ENCODE results near the gene PPP4R3A.
"Not testable (repeated sequence)": the region's sequence is repeated elsewhere in the genome, so short reads cannot be mapped to it uniquely, and the experiment has no call there.

The PPP4R3A gene

DNA sequence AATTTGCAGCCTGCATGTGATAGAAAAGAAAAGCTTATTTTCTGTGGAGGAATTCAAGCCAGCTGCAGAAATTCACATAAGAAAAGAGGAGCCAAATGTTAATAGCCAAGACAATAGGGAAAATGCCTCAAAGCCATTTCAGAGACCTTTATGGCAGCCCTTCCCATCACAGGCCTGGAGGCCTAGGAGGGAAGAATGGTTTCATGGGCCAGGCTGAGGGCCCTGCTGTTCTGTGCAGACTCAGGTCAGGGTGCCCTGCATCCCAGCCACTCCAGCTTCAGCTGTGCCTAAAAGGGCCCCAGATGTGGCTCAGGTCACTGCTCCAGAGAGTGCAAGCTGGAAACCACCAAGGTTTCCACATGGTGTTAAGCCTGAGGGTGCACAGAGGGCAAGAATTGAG, 71.3 kb downstream of the PPP4R3A start:
- no peak for DNase-seq (ENCODE audit: low spot score)

DNA sequence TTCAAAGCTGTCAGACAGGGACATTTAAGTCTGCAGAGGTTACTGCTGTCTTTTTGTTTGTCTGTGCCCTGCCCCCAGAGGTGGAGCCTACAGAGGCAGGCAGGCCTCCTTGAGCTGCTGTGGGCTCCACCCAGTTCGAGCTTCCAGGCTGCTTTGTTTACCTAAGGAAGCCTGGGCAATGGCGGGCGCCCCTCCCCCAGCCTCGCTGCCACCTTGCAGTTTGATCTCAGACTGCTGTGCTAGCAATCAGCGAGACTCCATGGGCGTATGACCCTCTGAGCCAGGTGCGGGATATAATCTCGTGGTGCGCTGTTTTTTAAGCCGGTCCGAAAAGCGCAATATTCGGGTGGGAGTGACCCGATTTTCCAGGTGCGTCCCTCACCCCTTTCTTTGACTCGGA, 73.8 kb downstream of the PPP4R3A start:
- not testable (repeated sequence) for DNase-seq (ENCODE audit: low spot score)

DNA sequence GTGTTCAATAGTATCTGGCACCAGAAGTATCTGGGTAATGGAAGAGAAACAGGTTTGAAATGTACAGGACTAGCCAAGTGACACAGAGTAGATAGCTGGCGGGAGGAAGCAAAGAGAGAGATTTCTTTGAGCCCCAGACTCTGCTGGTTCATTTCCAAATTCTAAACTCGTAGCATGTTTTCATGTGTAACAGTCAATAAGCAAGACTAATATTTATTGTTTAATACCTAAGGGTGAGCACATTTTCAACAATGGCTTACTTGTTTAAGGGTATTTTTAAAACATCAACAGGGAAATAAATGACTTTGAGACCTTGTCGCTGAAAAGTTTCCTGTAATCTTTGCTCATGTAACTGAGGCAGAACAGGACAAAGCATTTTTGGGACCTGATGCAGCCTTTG, 80.7 kb downstream of the PPP4R3A start:
- no peak for DNase-seq (ENCODE audit: low spot score)

DNA sequence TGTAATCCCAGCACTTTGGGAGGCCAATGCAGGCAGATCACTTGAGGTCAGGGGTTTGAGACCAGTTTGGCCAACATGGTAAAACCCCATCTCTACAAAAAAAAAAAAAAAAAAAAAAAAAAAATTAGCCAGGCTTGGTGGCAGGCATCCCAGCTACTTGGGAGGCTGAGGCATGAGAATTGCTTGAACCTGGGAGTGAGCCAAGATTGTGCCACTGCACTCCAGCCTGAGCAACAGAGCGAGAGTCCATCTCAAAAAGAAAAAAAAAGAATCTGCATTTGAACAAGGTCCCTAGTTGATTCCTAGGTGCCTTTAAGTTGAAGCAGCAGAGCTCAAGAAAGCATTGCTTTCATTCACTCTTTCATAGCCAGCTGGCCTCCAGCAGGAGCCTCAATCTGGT, 81.2 kb downstream of the PPP4R3A start:
- DNase-seq (ENCODE audit: low spot score), result not testable (repeated sequence)

DNA sequence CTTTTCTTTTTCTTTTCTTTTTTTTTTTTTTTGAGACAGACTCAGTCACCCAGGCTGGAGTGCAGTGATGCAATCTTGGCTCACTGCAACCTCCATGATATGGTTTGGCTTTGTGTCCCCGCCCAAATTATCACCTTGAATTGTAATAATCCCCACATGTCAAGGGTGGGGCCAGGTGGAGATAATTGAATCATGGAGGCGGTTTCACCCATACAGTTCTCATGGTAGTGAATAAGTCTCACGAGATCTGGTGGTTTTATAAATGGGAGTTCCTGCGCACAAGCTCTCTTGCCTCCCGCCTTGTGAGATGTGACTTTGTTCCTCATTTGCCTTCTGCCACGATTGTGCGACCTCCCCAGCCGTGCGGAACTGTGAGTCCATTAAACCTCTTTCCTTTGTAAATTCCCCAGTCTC, 84.6 kb downstream of the PPP4R3A start:
- DNase-seq (ENCODE audit: low spot score), result not testable (repeated sequence)

DNA sequence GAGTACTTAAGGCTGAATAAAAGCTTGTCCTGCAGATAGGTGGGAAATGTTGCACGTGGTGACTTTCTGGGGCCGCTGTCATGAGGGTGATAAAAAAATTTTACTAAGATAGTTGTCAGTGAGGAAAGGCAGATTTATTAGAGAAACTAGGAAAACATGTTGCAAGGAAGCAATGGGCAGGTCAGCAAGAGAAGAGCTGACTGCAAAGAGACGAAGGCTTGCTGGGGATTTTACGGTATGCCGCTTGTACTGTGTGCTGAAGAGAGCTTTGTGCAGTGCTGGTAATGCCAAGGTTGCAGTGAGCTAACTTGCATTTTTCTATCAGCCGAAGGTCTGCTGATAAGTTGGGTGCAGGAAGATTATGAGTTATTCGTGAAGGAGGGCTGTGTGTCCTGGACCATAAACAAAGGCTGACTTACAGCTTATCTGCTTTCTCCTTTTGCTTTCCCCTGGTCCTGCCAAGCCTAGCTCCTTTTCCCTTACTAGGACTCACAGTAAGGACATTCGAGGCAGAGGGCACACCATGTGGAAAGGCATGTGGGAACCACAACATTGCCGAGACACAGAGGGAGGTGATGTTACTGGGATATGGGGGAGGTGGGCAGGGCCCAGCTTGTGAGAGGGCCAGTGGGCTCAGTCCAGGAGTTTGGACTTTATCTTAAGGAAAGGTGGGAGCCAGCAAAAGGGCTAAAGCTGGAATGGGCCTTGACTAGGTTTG, 85.1 kb downstream of the PPP4R3A start:
- no peak for DNase-seq (ENCODE audit: low spot score)

DNA sequence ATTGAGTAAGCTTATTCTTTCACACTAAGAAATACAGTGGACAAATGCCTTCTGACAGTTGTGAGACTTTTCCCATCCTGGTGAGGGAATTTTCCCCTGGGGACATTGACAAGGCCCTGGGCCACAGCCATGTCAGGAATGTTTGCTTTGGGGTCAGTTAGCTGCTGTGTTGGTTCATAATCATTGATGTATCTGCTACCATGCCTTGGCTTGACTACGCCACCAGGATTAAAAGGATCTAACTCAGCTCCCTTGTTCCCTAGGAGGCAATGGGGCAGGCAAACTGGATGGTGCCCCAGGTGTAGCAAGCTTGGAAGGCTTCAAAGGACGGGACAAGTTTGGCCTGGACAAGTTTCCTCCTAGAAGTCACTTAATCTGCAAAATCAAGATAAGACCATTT, 89.4 kb downstream of the PPP4R3A start:
- DNase-seq (ENCODE audit: low spot score), result no peak

DNA sequence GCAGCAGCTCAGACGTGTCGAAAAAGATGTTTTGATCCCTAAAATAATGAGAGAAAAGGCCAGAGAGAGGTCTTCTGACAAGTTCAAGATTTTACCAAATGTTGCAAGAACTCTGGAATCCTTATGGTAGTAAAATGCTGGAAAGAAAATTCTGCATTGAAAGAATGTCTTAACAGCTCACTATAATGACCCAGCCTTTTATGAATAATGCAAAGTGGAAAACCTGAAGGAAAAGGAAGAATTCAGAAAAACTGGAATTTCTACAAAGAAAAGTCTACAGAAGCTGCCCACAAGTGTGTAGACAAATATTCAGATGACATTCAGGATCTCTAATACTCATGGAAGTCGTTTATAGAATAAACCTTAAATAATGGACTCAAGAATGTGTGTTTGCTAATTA, 90.7 kb downstream of the PPP4R3A start:
- no peak for DNase-seq (ENCODE audit: low spot score)

DNA sequence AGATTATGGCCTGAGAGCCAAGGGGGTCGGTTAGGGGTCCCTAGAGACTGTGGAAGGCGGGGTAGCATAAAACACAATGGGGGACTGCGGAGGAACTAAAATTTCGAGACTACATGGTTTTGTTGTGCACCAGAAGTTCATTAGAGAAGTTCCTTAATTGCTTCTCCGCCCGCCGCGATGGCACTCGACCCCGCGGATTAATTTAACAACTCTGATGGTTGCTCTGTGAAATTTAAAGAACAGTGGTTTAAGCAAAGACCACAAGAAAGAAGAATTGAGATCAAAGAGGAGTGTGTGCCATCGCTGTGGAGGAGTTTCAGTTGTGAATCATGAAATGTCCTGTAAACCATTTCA, 91.1 kb downstream of the PPP4R3A start:
- DNase-seq (ENCODE audit: low spot score), result peak; percentile 82

DNA sequence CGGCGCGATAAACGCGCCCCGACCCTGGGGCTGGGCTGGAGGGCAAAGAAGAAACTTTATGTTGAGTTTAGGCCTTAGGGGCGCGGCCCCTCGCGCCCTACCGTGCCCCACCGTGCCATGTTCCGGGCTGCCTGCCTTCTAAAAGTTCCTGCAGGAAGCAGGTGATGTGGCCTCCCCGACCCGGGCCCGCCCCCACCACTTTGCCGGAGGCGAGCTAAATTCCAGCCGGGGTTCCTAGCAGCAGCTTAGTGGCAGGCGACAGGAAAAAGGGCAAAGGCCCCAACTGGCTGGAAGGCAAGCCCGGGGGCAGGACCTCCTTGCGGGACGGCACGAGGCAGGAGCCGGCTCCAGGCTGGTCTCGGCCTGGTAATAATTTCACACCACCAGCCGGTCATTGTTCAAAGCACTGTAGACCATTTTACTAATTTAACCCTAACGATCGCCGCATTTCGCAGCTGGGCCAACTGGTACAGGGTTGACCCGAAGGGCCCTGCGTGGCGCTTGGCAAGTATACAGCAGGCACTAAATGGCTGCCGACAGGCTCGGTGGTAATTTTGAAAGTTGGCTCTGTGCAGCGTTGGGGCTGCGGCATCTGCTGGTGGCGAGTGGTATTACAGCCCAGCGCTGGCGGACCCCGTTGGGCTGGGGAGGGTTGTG, 91.6 kb downstream of the PPP4R3A start:
- DNase-seq (ENCODE audit: low spot score), result peak; percentile 87

DNA sequence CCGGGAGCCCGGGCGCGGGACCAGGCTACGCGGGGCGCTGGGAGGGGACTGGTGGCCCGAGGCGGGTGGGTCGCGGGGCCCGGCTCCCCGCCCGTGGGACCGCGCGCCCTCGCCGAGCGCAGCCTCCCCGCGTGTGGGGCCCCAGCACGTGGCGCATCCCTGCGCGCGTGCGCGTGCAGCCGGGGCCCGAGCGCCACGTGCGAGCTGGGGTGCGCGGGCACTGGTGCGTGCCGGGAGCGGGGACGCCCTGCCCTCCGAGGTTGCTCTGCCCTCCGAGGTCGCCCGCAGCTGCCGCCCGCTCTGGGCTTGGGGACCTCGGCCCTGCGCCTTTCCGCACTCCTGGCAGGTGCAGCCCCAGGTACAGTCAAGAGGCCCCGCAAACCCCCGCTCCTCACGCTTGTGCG, 92.1 kb downstream of the PPP4R3A start:
- DNase-seq (ENCODE audit: low spot score), result peak; percentile 55

DNA sequence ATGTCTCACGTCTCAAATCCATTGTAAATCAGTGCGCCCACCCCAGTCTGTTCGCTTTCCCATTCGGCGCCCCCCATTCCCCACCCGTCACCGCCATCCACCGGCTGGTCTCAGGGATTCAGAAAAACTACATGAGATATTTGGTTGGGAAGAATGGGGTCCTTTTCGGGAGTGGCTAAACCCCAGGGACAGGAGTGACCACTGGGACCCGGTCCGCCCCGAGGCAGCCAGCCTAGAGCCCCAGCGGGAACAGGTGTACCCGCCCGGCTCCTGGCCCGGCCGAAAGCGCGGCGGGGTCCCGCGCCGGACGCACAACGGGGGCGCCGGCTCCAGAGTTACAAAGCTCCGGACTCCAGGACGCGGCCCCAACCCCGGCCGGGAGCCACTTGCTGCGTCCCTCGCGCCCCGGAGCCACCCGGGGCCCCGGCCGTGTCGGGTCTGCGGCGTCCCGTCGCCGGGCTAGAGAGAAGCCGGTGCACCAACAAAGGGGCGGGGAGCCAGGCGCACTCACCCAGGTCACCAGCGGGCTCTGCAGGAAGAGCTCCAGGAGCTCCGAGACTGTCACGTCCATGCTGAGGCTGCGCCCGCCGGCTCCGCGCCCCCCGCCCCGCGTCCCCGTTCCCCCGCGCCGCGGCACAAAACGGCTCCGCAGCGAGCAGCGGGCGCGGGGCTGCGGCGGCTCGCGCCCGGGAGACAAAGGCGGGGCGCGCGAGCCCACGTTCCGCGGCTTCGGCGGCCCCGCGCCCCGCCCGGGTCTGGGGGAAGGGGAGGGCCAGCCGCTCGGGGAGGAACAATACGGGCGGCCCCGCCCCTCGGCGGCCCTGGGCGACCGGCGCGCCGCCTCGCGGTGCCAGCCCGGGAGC, 92.8 kb downstream of the PPP4R3A start, which contains the start of gene CCDC88C:
Gene CCDC88C, minus strand, starts transcription at position 701 of the 863 bp plus-strand sequence. Its CDS starts 130 bp downstream, at position 571.
- DNase-seq (ENCODE audit: low spot score), result peak; percentile 66

DNA sequence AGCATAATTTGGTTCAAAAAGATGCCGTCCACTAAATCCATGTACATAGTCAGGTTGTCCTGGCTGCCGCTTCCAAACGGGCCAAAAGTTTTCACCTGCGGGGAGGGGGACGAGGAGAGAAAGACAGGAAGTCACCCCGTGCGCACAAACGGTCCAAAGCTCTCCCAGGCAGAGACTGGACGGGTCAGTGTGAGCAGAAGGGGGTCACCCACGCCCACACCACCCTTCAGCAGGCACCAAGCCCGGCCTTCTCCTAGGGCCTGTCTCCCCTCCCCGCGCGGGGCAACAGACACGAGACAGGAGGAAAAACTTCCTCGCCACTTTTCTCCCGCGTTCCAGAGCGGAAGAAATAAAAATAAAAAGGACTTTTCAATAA, 93.4 kb downstream of the PPP4R3A start:
- no peak for DNase-seq (ENCODE audit: low spot score)

DNA sequence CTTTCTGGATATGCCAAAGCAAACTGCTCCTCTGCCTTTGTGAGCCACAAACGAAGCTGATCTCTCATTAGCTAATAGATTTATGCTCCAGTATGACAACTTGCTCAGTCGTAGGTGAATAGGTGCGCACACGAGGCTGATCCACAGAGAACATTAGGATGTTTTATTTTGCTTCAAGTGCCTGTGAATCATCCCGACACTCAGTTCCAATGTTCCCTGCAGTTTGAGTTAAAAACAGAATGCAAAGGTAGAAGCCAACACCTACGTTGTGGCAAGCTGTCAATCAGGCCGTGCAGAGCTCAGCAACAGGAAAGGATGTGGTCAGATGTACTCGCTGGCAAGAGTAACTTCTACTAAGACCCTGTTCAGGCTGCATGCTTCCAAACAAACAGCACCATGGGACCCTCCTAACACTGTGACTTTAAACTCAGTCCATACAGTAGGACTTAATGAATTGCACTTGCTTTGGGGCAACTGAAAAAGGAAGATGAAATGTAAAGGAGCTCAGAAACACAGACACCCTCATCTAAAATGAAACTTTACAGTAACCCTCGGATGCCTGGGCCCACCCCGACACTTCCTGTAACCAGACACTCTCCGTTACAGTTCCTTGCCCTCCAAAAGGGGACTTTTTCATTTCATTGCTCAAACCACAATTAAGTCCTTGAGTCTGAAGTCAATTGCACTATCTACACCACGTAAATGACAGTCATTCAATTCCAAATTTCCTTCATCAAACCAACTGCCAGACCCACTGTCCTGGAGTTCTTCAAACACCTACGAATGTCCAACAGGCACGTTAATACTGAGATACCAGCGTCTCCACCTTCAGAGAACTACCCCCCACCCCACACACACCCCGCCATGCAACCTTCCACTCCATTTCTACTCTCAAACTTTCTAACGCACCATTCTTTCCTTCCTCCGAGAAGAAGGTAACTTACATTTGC, 94.0 kb downstream of the PPP4R3A start:
- peak; percentile 75 for DNase-seq (ENCODE audit: low spot score)

DNA sequence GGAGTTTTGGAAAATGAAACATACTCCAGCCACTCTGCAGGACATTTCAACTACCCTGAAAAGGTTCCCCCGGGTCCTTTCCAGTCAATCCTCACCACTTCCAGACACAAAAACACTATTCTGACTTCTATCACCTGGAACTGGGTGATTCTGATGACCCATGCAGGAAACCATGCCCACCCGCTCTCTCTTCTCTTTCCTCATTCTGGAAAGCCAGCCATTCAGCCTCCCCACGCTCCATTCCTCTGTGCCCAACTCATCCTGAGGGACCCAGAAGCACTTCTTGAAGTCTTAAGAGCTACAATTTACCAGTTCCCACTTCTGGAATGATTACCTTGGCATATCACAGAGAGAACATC, 95.7 kb downstream of the PPP4R3A start:
- no peak for DNase-seq (ENCODE audit: low spot score)

DNA sequence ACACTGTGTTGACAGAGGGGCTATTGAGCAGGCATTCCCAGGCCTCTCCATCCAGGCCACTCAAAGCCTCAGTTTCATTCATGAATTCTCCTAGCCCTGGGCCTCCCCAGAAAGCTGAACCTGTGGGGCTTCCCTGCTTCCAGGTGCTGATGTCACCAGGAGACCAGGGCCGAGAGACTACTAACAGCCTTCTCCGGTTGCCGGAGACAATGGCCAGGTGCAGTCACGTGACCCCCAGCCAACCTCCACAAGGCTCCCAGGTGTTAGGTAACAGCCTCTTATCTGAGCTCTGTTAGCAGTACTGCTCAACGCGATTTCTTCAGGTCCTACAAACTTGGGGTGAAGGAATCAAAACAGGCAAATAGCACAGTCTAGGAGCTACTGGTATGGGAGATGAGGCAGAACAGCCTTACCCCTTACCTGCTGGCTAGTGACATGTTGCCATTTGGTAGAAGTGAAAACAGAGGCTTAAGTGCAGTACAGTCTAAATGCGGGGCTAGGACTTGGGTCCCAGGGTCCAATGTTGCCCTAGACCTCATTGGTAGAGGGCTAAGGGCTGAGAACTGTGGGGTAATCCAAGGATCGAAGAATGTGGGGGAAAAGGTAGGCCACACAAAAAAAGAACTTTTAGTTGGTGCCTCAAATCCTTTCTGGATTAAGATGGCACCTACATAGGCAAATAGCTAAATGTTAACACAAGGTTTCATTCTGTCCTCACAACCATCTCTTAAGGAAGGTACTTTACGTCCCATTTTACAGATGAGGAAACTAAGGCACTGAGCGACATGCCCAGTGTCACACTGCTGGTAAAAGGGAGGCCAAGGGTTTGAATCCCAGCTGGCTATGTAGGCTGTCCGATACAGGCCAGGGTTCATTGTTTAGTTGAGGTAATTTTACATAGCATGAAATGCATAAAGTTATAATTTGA, 96.3 kb downstream of the PPP4R3A start:
- peak; percentile 61 for DNase-seq (ENCODE audit: low spot score)

DNA sequence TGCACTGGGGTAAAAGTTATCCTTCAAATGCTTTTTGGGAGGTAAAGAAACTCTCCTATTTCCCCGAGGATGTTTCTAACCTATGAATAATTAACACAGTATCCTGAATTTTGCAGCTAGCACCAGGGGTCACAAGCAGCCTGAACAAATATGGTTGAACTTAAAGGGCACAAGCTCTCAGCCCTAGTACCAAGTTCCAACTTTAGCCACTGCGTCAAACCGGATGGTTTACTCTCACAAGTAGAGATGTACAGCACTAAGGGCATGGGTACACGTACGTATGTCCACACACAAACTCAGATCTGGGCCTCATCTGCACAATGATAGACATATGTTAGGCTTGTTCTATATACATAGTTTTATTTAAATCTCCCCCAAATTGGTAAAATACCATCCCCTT, 97.2 kb downstream of the PPP4R3A start:
- no peak for DNase-seq (ENCODE audit: low spot score)

DNA sequence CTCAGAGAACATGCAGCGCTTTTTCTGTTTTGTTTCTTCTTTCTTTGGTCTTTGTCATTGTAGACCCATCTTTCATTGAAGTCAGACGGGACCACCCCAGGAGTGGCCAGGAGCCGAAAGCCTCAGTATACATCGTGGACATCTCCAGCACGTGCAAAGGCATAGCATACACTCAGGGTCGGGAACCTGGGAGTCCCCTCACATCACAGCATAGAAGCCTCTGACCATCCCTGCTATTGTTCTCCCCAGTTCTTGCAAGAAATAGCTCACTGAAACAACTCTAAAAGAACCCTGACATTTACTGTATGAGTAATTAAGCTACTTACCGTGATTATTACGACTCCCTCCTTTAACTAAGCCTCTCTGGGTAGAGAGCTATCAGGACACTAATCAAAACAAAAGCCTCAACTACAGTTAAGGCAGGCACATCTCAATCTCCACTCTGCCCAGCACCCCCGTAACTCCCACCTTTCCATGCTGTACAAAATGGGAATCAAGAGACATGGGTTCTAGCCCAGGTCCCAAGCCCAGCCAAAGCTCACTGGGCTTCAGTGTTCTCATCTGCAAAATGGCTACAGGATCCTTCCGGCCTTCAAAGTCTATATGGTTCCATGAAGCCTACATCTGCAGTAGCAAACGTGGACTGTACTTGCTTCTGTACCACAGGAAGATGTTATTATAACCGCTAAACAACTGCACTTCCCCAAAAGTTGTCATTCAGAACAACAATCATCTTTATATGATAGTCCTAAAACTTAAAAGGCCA, 99.2 kb downstream of the PPP4R3A start:
- no peak for DNase-seq (ENCODE audit: low spot score)

DNA sequence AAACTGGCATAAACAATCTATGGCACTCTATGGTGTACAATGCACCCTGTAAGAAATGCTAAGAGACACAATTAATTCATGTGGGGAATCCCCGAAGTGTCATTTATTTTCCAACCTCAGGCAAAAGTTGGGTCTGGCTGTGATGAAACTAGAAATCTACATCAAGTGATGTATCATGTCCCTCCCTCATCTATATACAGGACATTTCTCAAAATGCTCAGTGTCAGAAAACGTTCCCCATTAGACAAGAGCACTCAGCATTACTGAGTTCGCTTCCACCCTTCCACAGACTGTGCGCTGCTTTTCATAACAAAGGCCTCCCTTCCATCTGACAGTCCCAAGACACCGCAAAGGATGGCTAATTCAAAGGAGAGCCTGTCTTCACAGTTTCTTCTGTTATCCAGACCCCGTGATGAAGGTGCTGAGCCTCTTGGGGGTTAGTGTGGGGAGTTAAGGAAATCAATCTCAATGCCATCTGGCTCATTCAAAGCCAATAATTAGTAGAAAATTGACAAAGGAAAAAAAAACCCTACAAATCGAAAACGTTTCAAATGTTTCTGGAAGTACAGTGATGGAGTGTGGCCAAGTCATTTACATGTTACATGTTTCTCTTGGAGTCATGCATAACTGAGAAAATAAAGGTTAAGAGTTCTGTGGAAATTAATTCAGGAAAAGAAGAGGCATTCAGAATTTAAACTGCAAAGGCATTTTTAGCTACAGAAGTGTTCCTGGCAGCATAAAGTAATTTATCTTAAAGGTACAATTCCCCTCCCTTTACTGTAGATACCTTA, 100.0 kb downstream of the PPP4R3A start:
- peak; percentile 79 for DNase-seq (ENCODE audit: low spot score)

Data from CD4-positive, alpha-beta T cell treated with Interleukin-2 at 100 ng/mL for 4 hours (primary cell).